K562 (cell line): Measurements from ENCODE around the gene SCO1.

Experiments used
- CTCF ChIP-seq, 3 experiments: IDR thresholded peaks in 2 of 3; conservative IDR thresholded peaks in 1 of 3; 2 replicates each; pipeline ENCODE4 v1.5.1; 2011 to 2012; ENCODE audit warnings: low read length in 3 of 3, mild to moderate bottlenecking in 3 of 3, control low read depth in 2 of 3, improper control_type of control experiment in 1 of 3, inconsistent platforms in 1 of 3, low read depth in 1 of 3, mixed read lengths in 1 of 3, moderate library complexity in 1 of 3; ENCODE audit not compliant: insufficient read depth in 2 of 3
- PML ChIP-seq: IDR thresholded peaks from 2 replicates; pipeline ENCODE4 v1.6.1; 2012; ENCODE audit warnings: low read length, inconsistent platforms
- POLR3A ChIP-seq: IDR thresholded peaks from 2 replicates; pipeline ENCODE4 v1.6.1; 2011; ENCODE audit warnings: borderline replicate concordance, mild to moderate bottlenecking, moderate library complexity; ENCODE audit not compliant: insufficient read length, insufficient read depth; ENCODE audit errors: extremely low read depth
- SREBF2 ChIP-seq: sonication (generic); formaldehyde crosslinking; IDR thresholded peaks from 2 replicates; pipeline ENCODE4 v1.4.0; 2020; ENCODE audit warnings: mild to moderate bottlenecking, missing genetic modification reagents
- ZNF79 ChIP-seq: fragments of 250-450 bp; sonication (Bioruptor Pico); IDR thresholded peaks from 2 replicates; pipeline ENCODE4 v1.4.0; 2020; ENCODE audit warnings: low read depth, mild to moderate bottlenecking, moderate library complexity
- TF ChIP-seq, protein P1 (sequence below), 2 experiments: fragments of 450-650 bp; formaldehyde crosslinking in 1 of 2; IDR thresholded peaks; 2 replicates each; pipeline versions ENCODE4 v1.4.0 to v1.6.1; 2014 to 2020; ENCODE audit warnings: mild to moderate bottlenecking in 2 of 2, borderline replicate concordance in 1 of 2, low read depth in 1 of 2
- TF ChIP-seq, protein P2 (sequence below): fragments of 450-650 bp; IDR thresholded peaks from 2 replicates; pipeline ENCODE4 v1.6.1; 2018; ENCODE audit not compliant: partially characterized antibody

DNA sequence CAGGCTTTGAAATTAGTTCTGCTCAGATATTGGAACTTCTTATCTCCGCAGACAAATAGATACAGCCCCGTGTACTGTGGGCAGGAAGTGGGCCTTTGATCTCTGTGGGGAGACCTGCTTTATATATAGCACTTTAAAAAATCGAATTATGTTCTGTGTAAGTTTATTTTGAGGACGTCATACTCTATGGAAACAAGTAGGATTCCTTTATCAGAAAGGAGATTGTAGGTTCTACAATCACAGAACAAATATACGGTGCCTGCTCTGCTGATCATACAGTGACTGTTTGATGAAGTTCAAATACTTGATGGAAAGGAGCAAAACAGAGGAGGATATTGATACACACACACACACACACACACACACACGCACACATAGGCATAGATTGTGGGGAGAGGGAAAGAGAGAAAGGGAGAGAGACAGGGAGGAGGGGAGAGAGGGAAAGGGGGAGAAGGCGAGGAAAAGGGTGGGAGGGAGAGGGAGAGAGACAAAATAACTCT lies 47.2 kb upstream of the SCO1 start:
- TF ChIP-seq POLR3A, result no peak
- TF ChIP-seq, protein P1, sequence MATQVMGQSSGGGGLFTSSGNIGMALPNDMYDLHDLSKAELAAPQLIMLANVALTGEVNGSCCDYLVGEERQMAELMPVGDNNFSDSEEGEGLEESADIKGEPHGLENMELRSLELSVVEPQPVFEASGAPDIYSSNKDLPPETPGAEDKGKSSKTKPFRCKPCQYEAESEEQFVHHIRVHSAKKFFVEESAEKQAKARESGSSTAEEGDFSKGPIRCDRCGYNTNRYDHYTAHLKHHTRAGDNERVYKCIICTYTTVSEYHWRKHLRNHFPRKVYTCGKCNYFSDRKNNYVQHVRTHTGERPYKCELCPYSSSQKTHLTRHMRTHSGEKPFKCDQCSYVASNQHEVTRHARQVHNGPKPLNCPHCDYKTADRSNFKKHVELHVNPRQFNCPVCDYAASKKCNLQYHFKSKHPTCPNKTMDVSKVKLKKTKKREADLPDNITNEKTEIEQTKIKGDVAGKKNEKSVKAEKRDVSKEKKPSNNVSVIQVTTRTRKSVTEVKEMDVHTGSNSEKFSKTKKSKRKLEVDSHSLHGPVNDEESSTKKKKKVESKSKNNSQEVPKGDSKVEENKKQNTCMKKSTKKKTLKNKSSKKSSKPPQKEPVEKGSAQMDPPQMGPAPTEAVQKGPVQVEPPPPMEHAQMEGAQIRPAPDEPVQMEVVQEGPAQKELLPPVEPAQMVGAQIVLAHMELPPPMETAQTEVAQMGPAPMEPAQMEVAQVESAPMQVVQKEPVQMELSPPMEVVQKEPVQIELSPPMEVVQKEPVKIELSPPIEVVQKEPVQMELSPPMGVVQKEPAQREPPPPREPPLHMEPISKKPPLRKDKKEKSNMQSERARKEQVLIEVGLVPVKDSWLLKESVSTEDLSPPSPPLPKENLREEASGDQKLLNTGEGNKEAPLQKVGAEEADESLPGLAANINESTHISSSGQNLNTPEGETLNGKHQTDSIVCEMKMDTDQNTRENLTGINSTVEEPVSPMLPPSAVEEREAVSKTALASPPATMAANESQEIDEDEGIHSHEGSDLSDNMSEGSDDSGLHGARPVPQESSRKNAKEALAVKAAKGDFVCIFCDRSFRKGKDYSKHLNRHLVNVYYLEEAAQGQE (IDR thresholded peaks at IDR 0.05; ENCODE audit: borderline replicate concordance), result no peak
- TF ChIP-seq, protein P1 (CRISPR knock-in tag; IDR thresholded peaks at IDR 0.05; ENCODE audit: low read depth), result no peak
- TF ChIP-seq CTCF (IDR thresholded peaks at IDR 0.05 in 2 of 3, conservative IDR thresholded peaks at IDR 0.05 in 1 of 3; ENCODE audit: insufficient read depth in 2 of 3, low read depth in 1 of 3, low read length in 3 of 3), result no peak
- no peak for TF ChIP-seq ZNF79
- TF ChIP-seq, protein P2, sequence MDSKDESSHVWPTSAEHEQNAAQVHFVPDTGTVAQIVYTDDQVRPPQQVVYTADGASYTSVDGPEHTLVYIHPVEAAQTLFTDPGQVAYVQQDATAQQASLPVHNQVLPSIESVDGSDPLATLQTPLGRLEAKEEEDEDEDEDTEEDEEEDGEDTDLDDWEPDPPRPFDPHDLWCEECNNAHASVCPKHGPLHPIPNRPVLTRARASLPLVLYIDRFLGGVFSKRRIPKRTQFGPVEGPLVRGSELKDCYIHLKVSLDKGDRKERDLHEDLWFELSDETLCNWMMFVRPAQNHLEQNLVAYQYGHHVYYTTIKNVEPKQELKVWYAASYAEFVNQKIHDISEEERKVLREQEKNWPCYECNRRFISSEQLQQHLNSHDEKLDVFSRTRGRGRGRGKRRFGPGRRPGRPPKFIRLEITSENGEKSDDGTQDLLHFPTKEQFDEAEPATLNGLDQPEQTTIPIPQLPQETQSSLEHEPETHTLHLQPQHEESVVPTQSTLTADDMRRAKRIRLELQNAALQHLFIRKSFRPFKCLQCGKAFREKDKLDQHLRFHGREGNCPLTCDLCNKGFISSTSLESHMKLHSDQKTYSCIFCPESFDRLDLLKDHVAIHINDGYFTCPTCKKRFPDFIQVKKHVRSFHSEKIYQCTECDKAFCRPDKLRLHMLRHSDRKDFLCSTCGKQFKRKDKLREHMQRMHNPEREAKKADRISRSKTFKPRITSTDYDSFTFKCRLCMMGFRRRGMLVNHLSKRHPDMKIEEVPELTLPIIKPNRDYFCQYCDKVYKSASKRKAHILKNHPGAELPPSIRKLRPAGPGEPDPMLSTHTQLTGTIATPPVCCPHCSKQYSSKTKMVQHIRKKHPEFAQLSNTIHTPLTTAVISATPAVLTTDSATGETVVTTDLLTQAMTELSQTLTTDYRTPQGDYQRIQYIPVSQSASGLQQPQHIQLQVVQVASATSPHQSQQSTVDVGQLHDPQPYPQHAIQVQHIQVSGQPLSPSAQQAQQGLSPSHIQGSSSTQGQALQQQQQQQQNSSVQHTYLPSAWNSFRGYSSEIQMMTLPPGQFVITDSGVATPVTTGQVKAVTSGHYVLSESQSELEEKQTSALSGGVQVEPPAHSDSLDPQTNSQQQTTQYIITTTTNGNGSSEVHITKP, result no peak
- no peak for TF ChIP-seq SREBF2 (CRISPR knock-in tag)
- TF ChIP-seq PML, result no peak
